Activated T-helper 9 cell treated with anti-CD3 and anti-CD28 coated beads, Interleukin-2, amount 50 U/mL, for 16 hours (primary cell): ENCODE results near the gene OCA2.

Source experiments
- DNase-seq: peaks from one replicate; pipeline ENCODE4 v3.0.0-alpha.2; 2020; ENCODE audit warnings: low read depth

OCA2 gene

DNA sequence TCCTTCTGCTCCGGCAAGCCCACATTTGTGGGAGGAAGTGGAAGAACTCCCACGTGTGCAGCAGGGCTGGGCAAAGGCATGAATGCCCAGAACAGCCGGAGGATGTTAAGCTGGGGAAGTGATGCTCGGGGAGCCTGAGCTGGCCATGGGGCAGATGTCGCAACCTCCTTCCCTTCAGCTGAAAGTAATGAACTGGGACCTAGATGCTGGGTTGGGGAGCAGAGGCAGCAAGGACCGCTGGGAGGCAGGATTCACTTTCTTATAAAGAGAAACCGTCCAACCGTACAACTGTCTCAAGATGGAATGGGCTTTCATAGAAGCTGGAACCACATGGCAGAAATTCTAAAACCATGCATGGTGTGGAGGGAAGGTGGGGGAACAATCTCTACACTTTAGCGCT lies 290.9 kb downstream of the OCA2 start:
- no peak for DNase-seq

DNA sequence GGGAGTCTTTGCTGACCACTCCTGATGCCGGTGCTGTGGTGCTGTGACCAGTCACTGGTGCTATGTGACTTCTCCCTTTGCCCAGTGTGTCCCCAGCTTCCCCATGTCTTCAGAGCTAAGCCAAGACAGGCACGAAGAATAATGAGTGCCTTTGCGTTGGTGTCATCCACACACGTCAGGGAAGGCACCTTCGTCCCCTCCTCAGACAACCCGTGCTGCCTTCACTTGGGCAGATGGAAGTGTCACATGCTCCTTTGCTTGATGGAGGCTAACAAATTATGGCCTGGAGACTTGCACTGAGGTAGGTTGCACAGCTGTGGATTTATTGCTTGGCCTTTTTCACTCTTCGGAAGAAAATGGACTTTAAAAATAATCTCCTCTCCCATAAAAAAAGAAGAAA lies 291.8 kb downstream of the OCA2 start:
- no peak for DNase-seq

DNA sequence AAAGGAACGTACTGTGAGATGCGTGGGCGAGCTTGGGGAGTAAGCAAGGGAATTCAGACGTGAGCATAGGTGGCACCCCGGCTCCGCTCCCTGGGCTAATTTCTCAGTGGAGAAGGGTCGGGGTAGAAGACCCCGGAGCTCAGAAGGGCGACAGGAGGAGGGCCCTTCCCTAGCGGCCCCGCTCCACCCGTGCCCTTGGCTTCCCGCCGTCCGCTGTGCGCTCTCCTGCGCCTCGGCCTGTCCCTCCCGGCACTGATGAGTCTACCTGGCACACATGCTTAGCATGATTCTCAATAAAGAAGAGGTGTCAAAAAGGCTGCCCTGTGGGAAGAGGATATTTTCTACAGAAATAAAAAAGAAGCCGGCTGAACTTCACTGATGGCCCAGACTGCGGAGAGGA lies 292.7 kb downstream of the OCA2 start:
- no peak for DNase-seq

DNA sequence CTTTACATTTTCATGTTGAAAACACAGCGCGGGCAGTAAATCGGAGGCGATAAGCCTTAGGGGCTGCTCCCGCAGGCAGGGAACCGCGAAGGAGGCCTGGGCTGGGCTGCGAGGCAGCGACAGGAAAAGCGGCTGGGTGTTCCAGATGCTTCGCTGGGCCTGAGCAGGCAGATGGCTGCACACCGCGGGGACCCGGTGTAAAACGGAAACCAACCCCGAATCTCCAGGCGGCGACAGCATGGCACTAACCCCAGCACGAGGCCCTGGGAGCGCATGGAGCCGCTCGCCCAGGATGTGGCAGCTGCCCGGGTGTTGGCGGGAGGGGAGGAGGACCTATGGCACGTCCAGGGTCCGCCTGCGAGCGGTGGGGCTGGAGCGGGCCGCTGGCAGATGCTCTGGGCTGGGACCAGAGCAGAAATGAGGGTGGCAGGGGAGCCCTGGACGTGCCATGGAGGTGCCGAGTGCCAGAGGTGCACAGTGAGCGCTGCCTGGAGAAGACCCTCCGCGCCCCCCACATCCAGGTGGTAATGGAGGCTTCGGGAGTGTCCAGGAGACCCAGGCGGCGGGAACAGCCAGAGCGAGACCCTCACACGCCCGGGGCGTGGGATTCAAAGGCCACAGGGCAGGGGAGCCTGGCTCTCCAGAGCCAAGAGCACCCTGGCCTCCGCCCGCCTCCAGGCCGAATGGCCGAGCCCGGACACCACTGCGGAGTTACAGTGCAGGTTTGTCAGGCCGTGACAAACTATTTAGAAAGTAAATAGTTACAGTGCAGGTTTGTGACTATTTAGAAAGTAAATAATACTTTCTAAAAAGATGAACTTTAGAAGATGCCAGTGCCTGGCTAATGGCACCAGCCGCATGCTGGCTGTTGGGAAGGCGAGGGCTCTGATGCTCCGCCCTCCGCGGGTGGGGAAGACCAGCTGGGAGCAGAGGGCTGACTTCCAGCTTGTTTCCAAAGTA lies 293.6 kb downstream of the OCA2 start:
- no peak for DNase-seq

DNA sequence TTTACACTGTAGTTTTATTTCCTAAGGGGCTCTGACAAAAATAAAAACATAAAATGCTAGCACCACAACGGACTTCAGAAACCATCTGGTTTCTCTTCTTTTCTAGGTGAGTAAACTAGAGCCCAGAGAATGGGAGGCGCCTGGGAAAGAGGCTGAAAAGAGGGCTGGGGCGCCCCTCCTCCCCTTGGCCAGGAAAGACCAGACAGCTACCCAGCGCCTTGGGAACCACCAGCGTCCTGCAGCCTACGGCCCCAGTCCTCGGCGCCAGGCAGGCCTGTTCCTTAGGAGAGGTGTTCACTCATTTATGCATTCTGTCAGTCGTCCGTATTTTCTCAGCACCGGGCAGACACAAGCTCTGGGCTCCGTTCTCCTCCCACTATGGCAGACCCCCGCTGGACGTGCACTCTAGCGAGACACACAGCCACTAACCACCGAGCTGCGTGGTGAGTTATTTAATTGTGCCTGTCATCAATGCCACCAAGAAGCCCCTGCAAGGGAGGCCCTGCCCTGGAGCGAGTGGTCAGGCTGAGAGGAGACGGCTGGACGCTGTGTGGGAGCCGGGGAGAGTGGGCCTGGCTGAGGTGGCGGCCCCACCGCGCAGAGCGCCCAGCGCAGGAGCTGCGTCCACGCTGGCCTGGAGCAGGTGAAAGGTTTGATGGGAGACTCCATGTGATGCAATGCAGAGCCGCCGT lies 294.4 kb downstream of the OCA2 start:
- DNase-seq: no peak

DNA sequence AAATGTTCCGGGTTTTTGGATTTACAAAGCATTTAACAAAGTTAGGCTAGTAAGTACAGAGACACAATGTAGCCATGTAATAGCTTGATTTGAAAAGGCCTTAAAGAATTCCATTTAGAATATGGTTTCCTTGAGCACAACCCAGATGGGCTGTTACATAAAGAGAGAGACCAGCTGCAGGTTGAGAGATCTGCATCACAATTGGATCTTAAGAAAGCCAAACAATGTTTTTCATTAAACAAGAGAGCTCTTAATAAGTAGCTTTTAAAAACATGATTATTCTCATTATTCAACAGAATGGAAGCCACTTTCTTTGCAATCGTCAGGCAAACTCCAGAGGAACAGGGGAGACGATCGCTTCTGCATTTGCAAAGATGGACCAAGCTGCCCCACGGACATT lies 300.3 kb downstream of the OCA2 start:
- no peak for DNase-seq

DNA sequence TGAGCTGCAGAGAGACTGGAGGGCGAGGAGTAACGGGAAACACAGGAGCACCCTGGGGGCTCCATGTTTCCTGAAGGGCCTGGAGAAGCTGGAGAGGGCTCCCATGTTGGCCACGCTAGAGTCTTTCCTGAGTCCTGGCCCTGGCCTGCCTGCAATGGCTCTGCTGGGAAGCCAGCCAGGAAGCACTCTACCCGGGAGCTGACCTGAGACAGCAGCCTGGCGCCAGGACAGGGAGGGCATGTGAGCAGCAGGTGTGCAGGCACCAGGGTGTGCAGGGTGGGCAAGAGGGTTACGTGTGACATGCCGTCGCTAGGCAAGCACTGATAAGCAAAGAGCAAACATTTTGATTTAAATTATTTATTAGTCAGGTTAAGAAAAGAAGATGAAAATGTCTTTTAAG lies 301.4 kb downstream of the OCA2 start:
- no peak for DNase-seq

DNA sequence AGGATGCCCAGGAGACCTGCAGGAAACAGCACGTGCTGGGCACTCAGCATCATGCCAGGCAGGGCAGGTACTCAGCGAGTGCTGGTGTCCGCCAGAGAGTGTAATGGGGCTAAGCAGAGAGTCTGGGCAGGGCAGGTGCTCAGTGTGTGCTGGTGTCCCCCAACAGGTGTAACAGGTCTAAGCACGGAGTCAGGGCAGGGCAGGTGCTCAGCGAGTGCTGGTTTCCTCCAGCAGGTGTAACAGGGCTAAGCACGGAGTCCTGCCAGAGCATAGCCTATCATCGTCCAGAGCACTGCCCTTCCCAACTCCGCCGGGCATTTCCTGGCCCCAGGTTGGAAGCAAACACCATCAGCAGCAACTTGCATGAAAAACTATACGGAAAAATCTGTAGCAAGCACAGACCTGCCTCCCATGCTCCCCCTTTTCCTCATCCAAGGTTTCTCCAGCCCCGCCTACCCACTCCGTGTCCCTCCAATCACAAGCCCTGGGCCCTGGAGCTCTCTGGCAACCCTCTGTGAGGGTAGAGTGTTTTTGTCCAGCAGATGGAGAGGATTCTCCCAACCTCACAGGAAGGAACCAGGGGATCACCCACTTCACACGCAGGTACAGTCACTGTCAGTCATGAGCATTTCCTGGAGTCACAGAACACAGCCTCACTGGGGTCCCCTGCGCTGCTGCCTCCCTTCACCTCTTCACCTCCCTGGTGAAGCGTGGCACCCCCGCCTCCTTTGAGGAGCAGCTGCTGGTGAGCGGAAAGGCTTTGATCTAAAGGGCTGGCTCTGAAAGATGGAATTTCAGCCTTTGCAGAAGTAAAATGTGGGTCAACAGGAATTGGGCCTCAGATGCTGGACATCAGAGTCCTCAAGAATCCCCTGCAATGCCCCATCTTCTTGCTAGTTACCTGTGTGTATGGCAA lies 302.5 kb downstream of the OCA2 start:
- no peak for DNase-seq

DNA sequence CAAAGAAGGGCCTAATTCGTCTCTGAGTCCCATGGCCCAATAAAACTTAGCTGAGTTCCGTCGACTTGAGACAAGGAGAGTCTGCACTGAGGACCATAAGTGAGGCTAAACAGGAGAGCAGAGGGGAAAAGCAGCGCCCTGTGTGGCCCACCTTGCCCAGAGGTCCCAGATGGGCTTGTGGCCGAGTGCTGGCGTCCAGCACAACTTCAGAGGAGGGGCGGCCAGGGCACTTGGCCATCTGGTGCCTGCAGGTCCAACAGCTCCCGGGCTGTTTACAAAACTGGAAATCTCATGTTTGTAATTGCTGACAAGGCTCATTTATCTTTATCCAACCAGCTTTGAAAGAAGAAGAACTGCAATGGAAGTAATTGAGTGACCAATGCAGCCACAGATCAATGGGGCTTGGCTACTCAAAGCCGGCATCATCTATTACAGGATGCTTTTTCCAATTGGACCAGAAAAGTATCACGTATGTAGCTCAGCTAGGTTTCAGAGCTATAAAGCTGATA lies 306.3 kb downstream of the OCA2 start:
- DNase-seq: no peak

DNA sequence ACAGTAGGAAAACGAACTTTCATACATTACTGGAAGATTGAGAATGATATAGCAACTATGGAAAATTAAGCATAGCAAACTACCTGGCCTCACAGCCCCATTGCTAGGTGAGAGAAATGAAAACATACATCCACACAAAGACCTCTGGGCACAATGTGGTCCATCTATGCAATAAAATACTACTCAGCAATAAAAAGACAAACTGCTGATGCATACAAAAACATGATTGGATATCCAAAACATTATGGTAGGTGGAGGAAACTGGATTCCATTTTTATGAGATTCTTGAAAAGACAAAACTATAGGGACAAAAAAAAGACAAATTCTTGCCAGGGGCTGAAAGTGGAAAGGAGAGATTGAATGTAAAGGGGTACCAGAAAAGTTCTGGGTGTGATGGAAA lies 308.8 kb downstream of the OCA2 start:
- DNase-seq: no peak

DNA sequence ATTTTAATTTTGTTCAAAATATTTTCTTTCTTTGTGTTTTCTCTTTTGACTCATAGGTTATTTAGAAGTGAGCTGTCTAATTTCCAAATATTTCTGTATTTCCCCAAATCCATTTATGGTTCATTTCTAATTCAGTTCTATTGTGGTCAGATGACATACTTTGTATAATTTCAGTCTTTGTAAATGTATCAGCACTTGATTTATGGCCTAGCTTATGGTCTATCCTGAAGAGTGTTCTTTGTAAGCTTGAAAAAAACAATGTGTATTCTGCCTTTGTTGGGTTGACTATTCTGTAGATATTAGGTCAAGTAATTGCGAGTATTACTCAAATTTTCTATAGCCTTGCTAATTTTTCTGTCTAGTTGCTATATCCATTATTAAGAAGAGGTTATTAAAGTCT lies 311.2 kb downstream of the OCA2 start:
- no peak for DNase-seq

DNA sequence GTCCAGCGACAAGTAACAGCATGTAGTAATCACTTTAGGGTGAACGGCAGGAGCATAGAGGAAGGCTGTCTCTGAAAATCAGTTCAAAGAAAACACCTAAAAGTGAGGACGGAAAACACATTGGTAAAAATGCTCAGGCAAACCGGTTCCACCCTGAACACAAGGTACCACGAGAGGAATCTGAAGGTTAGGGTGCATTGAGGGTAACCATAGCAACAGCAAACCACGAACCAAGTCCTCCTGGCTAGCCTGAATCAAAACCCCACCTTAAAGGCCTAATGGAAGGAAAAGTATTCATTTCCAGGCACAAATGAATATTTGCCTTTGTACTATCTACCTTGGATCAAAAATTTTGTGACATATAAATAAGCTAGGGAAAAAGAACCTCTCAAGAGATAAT lies 315.0 kb downstream of the OCA2 start:
- no peak for DNase-seq

DNA sequence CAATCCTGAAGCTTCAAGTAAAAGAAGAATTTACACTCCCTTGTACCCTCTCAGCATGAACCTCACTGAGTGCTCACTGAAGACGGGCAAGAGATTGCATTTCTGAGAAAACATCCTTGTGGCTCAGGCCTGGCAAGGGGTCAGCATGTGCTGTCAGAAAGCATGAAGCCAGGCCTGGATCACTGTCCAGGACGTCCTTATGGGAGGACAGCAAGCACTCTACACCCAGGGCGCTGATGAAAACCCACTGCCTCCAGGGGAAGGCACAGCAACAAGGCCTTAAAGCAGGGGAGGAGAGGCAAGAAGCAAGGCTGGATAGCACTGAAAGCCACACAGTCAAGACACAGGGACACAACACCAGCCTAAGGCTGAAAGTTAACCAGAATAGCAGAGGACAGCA lies 315.4 kb downstream of the OCA2 start:
- no peak for DNase-seq

DNA sequence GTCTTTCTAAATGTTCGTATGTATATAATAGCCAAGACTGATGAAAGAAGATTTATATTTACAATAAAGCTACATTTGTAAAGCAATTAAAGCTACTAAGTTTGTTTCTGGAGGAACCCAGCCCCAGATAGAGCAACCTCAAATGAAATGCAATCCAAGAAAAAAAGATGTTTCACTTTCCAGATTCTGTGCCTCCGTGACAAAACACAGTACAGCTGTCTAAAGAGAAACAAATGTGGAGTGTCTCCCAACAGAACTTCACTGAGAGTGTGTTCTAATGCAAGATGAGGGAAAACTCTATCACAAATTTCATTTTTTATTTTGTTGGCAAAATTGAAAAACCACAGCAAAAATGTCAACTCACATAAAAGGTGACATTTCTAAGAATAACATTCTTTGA lies 317.0 kb downstream of the OCA2 start:
- DNase-seq: no peak

DNA sequence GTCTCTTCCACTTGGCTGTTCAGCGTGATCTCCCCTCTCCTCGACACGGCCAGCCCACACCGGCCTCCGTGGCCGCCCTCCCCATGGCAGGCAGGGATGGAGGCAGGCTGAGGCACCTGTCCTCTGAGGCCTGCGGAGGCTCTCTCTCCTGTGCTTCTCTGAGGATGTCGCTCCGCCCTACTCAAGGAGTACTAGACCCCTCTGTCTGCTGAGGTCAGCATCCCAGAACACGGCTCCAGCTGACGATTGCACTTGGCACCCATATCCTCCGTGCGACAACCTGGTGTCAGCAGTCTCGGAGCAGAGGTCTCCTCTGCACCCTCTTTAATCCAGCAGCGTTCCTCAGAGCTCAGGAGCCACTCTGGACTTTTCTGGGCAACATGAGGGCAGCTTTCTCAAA lies 322.6 kb downstream of the OCA2 start:
- DNase-seq: no peak

DNA sequence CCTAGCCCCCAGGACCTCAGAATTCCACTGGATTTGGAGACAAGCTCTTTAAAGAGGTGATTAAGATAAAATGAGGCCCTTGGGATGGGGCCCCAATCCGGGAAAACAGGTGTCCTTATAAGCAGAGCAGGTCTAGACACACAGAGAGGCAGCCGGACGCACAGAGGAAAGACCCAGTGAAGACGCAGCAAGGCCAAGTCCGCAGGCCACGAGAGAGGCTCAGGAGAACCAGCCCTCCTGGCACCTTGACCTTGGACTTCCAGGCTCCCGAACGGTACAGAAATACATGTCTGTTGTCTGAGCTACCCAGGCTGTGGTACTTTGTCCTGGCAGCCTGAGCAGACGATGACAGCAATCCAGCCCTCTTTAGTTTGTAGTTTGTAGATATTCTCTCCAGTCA lies 324.5 kb downstream of the OCA2 start:
- no peak for DNase-seq

DNA sequence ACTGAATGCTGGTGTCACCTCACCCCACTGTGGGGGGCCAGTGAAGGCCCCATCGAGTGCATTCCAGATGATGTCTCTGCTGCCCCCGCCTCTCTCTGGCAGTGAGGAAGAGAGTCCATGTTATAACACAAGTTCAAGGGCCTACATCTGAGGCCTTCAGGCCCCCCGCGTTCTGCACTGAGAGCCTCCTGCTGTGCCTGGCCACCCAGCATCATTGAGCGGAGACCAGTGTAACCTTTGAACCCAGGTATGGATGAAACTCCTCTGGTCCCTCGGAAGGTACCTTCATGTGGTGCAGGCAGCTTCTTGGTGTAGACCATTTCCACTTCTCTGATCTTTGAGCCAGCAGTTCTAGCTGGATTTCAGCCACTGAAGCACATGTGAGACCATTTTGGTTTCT lies 324.9 kb downstream of the OCA2 start:
- no peak for DNase-seq

DNA sequence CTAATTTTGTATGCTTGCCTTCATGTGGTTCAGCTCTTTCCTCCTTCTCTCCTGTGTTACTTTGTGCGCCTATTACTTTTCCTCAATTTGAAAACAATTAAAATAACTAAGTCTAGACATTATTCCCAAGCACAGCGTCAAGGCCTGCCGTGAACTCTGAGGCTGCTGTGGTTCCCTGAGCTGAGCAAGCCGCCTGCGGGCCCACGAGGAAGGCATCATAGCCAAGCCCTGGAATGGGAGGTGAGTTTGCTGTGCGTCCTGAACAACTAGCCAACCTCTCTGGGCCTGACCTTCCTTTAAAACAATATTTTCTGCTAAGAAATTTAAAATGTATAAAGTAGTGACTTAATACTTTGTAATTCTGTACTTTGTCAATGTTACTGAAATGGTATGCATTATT lies 327.2 kb downstream of the OCA2 start:
- DNase-seq: no peak

DNA sequence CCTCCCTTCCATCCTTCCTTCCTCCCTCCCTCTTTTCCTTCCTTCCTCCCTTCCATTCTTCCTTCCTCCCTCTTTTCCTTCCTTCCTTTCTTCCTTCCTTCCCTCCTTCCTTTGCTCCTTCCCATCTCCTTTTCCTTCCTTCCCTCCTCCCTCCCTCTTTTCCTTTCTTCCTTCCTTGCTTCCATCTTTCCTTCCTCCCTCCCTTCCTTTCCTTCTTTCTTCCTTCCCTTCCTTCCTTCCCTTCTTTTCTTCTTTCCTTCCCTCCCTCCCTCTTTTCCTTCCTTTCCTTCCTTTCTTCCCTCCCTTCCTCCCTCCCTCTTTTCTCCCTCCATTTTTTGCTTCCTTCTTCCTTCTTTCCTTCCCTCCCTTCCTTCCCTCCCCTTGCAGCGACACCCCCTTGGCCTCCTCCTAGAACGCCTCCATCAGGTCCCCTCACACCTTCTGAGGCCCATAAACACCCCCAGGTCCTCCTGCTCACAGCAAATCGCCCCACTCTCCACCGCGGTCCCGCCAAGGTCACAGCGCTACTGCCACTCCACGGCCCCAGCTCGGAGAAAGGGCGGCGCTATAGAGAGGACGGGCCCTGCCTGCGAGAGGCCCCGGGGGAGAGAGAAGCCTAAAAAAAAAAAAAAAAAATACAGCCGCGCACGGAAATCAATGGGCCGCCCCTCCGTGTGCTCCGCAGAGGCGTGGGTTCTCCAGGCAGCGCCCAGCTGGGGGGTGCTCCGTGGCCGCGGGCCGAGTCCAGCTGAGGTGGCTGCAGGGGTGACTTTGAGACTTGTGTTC lies 328.2 kb downstream of the OCA2 start:
- DNase-seq: no peak

DNA sequence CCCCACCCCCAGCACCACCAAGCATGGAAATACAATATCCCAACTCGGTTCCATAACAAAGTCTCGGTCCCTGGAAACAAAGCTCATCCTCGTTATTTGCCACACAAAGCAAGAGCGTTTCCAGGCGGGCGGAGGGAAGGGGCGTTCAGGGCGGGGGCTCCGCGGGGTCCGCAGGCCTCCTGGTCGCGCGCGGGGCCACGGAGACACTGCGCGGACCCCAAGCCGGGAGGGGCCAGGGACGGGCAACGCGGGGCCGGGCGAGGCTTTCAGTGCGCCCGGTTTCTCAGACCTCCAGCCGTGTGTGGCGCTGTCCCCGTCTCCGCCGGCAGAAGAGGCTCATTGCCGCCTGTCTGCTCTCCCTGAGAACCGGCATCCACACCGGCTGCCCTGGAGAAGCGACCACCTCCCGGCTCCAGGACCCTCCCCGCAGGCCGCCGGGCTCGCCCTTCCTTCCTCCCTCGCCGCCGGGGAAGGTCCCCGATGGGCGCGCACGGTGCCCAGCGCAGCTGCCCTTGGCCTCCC lies 329.0 kb downstream of the OCA2 start:
- DNase-seq: no peak

DNA sequence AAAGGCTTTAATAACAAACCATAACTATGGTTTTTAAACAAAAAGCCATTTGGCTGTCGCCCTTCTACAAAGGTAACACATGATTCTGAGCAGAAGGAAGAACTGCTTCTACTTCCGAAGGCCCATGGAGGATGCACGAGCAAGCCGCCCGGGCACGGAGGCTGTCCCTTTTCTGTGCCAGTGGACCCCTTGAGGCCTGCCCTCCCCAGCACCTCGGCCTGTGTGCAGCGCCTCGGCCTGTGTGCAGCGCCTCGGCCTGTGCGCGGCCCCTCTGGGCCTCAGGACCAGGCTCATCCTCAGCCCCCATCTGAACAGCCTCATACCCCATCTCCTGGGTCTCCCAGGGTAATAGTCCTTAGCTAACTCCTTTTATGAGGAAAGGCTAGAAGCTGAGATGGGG lies 329.5 kb downstream of the OCA2 start:
- DNase-seq: no peak
